GM21528 (cell line): Measurements from ENCODE around the gene ELSPBP1.
"Not testable (repeated sequence)": the region's sequence is repeated elsewhere in the genome, so short reads cannot be mapped to it uniquely, and the experiment has no call there.

ENCODE experiments used
- ATAC-seq: cut with Tn5 transposase; IDR thresholded peaks from one replicate; pipeline ENCODE4 v1.9.1; 2021; ENCODE audit warnings: mild to moderate bottlenecking, moderate library complexity; ENCODE audit not compliant: unreplicated experiment, low FRiP score

The ELSPBP1 gene

GRCh38 chr19:48041877-48042580, 47.6 kb downstream of the ELSPBP1 start:
- ATAC-seq = no peak

- no peak for ATAC-seq
Observed at GRCh38 chr19:48043675-48044258, 49.3 kb downstream of the ELSPBP1 start, which contains the start of gene CABP5. Gene CABP5, minus strand, starts transcription at chr19:48044079. Its CDS starts 157 bp downstream, at chr19:48043922.

GRCh38 chr19:48044561-48044960, 50.1 kb downstream of the ELSPBP1 start:
- ATAC-seq = no peak

- no peak for ATAC-seq
Observed at GRCh38 chr19:48051335-48052033, 57.1 kb downstream of the ELSPBP1 start.

GRCh38 chr19:48053076-48053475, 58.6 kb downstream of the ELSPBP1 start:
- no peak for ATAC-seq

GRCh38 chr19:48053856-48054255, 59.4 kb downstream of the ELSPBP1 start:
- ATAC-seq = no peak

GRCh38 chr19:48059331-48059730, 64.9 kb downstream of the ELSPBP1 start:
- ATAC-seq = no peak

GRCh38 chr19:48060381-48060780, 65.9 kb downstream of the ELSPBP1 start:
- no peak for ATAC-seq

- no peak for ATAC-seq
Observed at GRCh38 chr19:48061401-48062344, 67.2 kb downstream of the ELSPBP1 start.

- no peak for ATAC-seq
Observed at GRCh38 chr19:48064509-48064908, 70.1 kb downstream of the ELSPBP1 start.

GRCh38 chr19:48069435-48069834, 75.0 kb downstream of the ELSPBP1 start:
- no peak for ATAC-seq

- not testable (repeated sequence) for ATAC-seq
Observed at GRCh38 chr19:48070177-48070769, 75.8 kb downstream of the ELSPBP1 start.
